GM08714 (cell line): Measurements from ENCODE around the gene CABYR.

Experiments
- H3K4me3 ChIP-seq: fragments of 200-500 bp; sonication (Bioruptor generic); 2 replicates; pipeline ENCODE4 v1.5.1; 2014; ENCODE audit warnings: mild to moderate bottlenecking, low read length, inconsistent platforms
- ZNF274 ChIP-seq: IDR thresholded peaks from 2 replicates; pipeline ENCODE4 v1.6.1; 2012; ENCODE audit warnings: mild to moderate bottlenecking, low read depth, low read length

Gene CABYR

DNA sequence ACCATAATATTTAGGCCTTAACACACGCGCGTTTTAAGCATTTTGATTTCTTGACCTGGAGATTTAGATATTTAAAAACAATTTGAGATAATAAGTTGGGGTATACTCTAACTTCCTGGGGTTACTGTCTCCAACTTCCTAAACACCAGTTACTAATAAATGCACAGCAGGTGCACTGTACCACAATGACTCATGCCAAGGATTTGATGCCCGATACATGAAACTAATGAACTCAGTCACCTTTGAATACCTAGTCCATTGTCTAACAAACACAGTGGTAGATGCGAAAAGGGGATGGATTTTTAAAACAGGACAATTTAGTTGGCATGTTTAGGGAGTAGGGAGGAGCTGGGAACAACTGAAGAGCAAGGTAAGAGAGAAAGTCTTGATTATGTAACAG lies 21.2 kb downstream of the CABYR start:
- no peak overlapping the region for H3K4me3 ChIP-seq
- no peak for TF ChIP-seq ZNF274

- no peak for TF ChIP-seq ZNF274
- no peak overlapping the region for H3K4me3 ChIP-seq
These were observed 22.4 kb downstream of the CABYR start for GRCh38 chr18:24161304-24161703.

GRCh38 chr18:24168496-24168895 lies 29.6 kb downstream of the CABYR start:
- TF ChIP-seq ZNF274: no peak
- no peak overlapping the region for H3K4me3 ChIP-seq

DNA sequence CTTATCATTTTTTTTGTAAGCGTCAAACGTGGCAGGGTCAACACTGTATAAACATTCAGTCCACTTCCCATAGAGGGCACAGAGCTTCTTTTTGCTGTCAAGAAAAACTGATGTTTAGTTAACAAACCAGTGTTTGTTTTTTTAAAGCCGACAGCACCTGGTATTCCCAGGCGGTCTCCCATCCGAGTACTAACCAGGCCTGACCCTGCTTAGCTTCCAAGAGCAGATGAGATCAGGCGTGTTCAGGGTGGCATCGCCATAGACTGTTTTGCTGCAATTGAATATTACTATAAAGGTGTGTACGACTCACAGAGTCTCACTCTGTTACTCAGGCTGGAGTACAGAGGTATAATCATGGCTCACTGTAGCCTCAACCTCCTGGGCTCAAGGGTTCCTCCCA lies 31.5 kb downstream of the CABYR start:
- H3K4me3 ChIP-seq: no peak overlapping the region
- TF ChIP-seq ZNF274: no peak

DNA sequence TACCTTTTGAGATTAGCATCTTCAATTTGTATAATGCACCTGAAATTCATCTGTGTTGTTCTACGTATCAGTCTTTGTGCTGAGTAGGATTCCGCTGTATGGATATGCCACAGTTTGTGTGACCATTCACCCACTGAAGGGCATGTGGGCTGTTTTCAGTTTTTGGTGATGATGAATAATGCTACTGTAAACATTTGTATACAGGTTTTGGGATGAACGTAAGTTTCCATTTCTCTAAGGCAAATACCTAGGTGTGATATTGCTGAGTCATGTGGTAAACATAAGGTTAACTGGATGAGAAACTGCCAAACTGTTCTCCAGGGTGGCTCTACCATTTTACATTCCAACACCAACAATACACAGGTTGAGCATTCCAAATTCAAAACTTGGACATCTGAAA lies 35.1 kb downstream of the CABYR start:
- no peak overlapping the region for H3K4me3 ChIP-seq
- no peak for TF ChIP-seq ZNF274

DNA sequence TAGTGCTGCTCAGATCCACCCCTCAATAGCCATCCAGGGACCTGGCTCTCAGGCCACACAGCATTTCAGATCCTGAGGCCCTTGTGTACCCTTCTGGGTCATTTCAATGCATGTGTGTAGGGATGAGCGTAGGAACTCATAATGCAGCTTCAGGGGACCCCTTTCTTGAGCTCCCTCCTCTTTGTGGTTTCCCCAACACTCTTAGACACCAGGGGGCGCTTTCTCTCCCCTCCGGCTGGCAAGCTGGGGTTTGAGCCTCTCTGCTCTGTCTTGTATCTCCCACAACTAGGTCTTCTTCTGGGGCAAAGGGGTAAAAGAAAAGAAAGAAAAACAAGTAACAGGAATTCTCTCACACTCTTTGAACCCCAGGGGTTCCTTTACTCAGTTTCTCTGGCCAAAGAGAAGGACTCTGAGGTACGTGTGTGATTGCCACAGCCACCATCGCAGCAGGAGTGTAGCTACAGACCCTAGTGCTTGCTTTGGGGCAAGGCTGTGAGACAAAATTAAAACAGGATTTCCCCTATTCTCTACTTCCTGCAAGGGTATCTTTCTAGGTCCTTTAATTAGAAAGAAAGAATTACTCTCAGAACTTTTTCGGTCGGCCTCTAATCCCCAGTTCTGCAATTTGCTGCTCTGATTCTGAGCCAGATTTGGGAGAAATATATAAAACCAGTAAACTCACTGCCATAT lies 38.0 kb downstream of the CABYR start:
- no peak for TF ChIP-seq ZNF274
- peak overlapping the region; percentile 47; the same call in 1 of the 2 replicates for H3K4me3 ChIP-seq

DNA sequence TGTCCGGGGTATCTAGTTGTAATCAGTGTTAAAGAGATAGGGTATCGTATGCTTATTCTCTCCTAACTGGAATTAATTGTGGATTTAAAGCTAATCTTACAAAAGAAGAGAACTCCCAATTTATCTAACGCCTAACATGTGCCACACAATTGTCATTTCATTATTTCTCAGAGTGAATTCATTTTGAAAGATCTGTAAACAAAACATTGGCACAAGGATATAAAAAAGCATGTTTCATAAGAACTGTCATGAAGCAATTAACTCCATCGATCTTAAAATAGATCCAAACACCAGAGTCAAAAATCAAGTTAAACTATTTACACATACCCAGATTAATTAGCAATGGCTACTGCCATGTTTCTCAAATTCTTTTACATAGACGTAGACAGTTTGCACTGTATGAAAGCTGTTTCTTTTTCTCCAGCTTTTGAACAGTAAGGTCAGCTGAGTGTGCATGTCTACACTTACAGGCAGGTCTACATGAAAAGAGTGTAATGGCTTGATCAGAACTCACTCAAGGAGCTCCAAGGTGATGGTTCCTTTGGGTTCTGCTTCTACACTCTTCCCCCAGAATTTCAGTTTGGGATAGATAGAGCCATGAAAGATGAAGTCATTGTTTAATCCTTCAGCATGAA lies 38.8 kb downstream of the CABYR start:
- no peak overlapping the region for H3K4me3 ChIP-seq
- no peak for TF ChIP-seq ZNF274

DNA sequence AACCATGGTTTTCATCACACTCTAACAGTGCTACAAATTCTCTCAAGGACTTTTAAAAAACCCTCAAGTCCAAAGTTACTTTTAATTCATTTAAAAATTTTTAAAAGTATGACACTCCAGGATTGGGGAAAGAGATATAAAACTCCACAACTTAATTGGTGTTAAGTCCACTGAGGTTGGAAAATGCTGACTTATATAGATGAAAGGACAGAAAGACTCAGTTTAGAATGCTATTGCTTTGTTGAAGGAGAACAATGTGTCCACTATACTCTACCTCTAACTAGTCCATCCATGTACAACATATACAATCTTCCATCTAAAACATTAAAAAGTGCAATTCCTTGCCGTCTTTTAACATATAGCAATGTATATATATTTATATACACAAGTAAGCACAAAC lies 41.2 kb downstream of the CABYR start:
- TF ChIP-seq ZNF274: no peak
- H3K4me3 ChIP-seq: no peak overlapping the region

GRCh38 chr18:24181806-24182205 lies 42.9 kb downstream of the CABYR start:
- no peak overlapping the region for H3K4me3 ChIP-seq
- no peak for TF ChIP-seq ZNF274

DNA sequence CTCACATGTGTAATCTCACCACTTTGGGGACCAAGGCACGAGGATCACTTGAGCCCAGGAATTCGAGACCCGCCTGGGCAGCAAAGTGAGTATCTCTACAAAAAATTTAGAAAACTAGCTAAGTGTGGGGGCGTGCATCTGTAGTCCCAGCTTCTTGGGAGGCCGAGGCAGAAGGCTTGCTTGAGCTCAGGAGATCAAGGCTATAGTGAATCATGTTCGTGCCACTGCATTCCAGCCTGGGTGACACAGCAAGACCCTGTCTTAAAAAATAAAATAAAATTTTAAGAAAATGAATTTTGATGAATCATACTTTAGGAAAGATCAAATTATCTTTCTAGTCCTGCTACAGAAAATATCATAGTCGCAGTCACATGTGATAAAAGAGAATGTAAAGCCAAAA lies 46.9 kb downstream of the CABYR start:
- TF ChIP-seq ZNF274: no peak

DNA sequence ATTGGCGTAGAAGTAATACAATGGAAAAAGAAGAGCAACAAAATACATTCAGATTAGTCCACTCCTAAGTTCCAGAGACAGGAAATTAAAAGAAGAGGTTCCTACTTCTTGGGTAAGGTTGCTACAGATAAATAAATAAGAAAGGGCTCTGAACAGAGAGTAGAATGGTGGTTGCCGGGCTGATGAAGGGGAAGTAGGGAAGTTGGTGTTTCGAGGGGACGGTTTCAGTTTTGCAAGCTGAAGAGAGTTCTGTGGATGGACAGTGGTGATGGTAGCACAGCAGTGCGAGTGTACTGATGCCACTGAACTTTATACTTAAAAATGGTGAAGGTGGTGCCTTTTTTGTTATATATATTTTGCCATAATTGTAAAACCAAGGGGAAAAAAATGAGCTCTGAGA lies 48.2 kb downstream of the CABYR start:
- TF ChIP-seq ZNF274: no peak
- no peak overlapping the region for H3K4me3 ChIP-seq

More for the DNA sequence above, 46.9 kb downstream of the CABYR start:
- H3K4me3 ChIP-seq: no peak overlapping the region

DNA sequence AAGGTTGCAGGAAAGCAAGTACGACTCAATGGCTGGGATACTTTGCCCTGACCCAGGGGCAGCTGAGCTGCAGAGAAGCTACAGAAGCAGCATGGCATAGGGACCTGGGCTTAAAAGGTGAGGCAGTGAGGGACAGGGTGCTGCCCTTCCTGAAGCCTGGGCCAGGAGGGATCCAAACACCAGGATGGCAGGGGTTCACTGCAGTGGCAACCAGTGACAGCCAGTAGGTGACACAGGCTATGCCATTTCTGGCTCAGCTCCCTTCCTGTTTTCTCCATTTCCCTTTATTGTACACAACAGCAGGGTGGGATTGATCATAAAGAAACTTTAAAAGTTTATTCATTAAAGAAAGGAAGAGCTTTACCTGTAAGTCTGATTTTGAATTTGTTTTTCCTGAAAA lies 48.8 kb downstream of the CABYR start:
- TF ChIP-seq ZNF274: no peak
- no peak overlapping the region for H3K4me3 ChIP-seq

- H3K4me3 ChIP-seq: no peak overlapping the region
- no peak for TF ChIP-seq ZNF274
These were observed 49.3 kb downstream of the CABYR start for GRCh38 chr18:24188120-24188519.

- no peak overlapping the region for H3K4me3 ChIP-seq
- no peak for TF ChIP-seq ZNF274
These were observed 50.2 kb downstream of the CABYR start for GRCh38 chr18:24189007-24189528.

- TF ChIP-seq ZNF274: no peak
- H3K4me3 ChIP-seq: no peak overlapping the region
These were observed 50.9 kb downstream of the CABYR start for GRCh38 chr18:24189664-24190346.
